HepG2 (cell line): ENCODE measurements around the gene TMEM219. TPM values are rescaled to one million over a fixed set of nuclear protein-coding genes. Genes with fewer than 3 reads are reported as not detected.

Source experiments
- ATRX ChIP-seq: sonication (generic); formaldehyde crosslinking; IDR thresholded peaks from 2 replicates; pipeline ENCODE4 v1.4.0; 2020; ENCODE audit warnings: missing genetic modification reagents, borderline replicate concordance
- IKZF5 ChIP-seq: IDR thresholded peaks from 2 replicates; pipeline ENCODE4 v1.6.1; 2018; ENCODE audit warnings: missing genetic modification reagents, mild to moderate bottlenecking, missing compliant biosample characterization
- JUND ChIP-seq: sonication (generic); formaldehyde crosslinking; IDR thresholded peaks from 2 replicates; pipeline ENCODE4 v1.8.0; 2022; ENCODE audit warnings: mild to moderate bottlenecking, missing genetic modification reagents
- REPIN1 ChIP-seq: sonication (generic); formaldehyde crosslinking; IDR thresholded peaks from 2 replicates; pipeline ENCODE4 v1.8.0; 2022; ENCODE audit warnings: missing genetic modification reagents, low read depth, mild to moderate bottlenecking, borderline replicate concordance
- RXRA ChIP-seq: sonication (generic); formaldehyde crosslinking; IDR thresholded peaks from 2 replicates; pipeline ENCODE4 v1.5.1; 2020; ENCODE audit warnings: missing genetic modification reagents
- SAP130 ChIP-seq: IDR thresholded peaks from 2 replicates; pipeline ENCODE4 v1.6.1; 2016; ENCODE audit warnings: low read depth
- SOX13 ChIP-seq, 3 experiments: fragments of 450-650 bp in 1 of 3; sonication (generic) in 1 of 3; formaldehyde crosslinking in 1 of 3; IDR thresholded peaks in 2 of 3; conservative IDR thresholded peaks in 1 of 3; 2 replicates each; pipeline versions ENCODE4 v1.5.0 to v1.6.1; 2016 to 2020; ENCODE audit warnings: antibody characterized with exemption in 1 of 3, mild to moderate bottlenecking in 1 of 3, missing compliant biosample characterization in 1 of 3, missing genetic modification reagents in 1 of 3, moderate library complexity in 1 of 3
- ZNF24 ChIP-seq: fragments of 450-650 bp; IDR thresholded peaks from 2 replicates; pipeline ENCODE4 v1.6.1; 2017; ENCODE audit warnings: antibody characterized with exemption, mild to moderate bottlenecking
- ZNF350 ChIP-seq: sonication (generic); formaldehyde crosslinking; IDR thresholded peaks from 2 replicates; pipeline ENCODE4 v1.4.0; 2020; ENCODE audit warnings: mild to moderate bottlenecking, low read depth, missing genetic modification reagents, borderline replicate concordance
- ZNF552 ChIP-seq: sonication (generic); formaldehyde crosslinking; IDR thresholded peaks from 2 replicates; pipeline ENCODE4 v1.9.0; 2022; ENCODE audit warnings: missing genetic modification reagents, mild to moderate bottlenecking, borderline replicate concordance
- polyA plus RNA-seq, 8 experiments: library from polyadenylated mRNA; depleted of rRNA in 3 of 8; stranded (reverse) in 7 of 8; unstranded in 1 of 8; fragments of >200 nt; fragmentation: Illumina TruSeq in 4 of 8; extraction: Trizol in 4 of 8; gene quantifications; 2 replicates each; pipeline versions ENCODE4 v1.2.1 to v1.2.3, GENCODE V29; 2011 to 2016; ENCODE audit warnings: low read depth in 4 of 8, missing spikeins in 1 of 8, mixed read lengths in 1 of 8; ENCODE audit not compliant: insufficient read depth in 1 of 8
- total RNA-seq, 5 experiments: library from RNA; depleted of rRNA; stranded (reverse); fragments of >200 nt; fragmentation: Illumina TruSeq; extraction: Trizol; gene quantifications; 2 replicates each; pipeline ENCODE4 v1.2.3, GENCODE V29; 2016; ENCODE audit warnings: low read depth in 1 of 5
- TF ChIP-seq, protein P1 (sequence below): sonication (generic); formaldehyde crosslinking; IDR thresholded peaks from 2 replicates; pipeline ENCODE4 v1.9.0; 2021; ENCODE audit warnings: mild to moderate bottlenecking, missing genetic modification reagents
- TF ChIP-seq, protein P2 (sequence below): sonication (generic); formaldehyde crosslinking; IDR thresholded peaks from 2 replicates; pipeline ENCODE4 v1.5.1; 2020; ENCODE audit warnings: missing genetic modification reagents, mild to moderate bottlenecking, borderline replicate concordance

TMEM219 gene
- total and polyA plus RNA-seq, 2 of the 13 experiments (the other 11 are each of a cell fraction or from before 2014, with no cell fraction given): 105 to 115 TPM

DNA sequence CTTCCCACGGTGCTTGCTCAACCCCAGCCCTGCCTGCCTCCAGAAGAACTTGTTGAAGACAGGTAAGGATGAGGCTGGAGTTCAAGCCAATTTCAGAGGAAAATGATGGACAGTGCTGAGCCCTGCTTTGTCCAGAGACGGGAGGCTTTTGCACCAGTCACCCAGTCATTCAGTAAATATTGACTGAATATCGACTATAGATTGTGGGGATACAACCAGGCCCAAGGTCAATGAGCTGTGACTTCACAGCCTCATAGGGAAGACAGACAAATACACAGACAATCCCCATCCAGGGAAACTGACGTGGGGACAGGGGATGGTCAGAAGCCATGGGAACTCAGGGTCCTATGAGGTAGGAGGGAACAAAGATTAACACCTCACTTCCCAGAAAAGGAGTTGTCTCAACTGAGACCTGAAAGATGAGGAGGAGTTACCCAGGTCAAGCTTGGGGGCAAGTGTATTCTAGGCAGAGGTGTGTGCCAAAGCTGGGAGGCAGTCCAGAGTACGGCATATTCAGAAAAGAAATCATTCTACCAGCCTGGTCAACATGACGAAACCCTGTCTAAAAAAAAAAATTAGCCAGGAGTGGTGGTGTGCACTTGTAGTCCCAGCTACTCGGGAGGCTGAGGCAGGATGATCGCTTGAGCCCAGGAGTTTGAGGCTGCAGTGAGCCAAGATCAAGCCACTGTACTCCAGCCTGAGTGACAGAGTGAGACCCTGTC lies 54.8 kb downstream of the TMEM219 start (continued):
- TF ChIP-seq, protein P1, sequence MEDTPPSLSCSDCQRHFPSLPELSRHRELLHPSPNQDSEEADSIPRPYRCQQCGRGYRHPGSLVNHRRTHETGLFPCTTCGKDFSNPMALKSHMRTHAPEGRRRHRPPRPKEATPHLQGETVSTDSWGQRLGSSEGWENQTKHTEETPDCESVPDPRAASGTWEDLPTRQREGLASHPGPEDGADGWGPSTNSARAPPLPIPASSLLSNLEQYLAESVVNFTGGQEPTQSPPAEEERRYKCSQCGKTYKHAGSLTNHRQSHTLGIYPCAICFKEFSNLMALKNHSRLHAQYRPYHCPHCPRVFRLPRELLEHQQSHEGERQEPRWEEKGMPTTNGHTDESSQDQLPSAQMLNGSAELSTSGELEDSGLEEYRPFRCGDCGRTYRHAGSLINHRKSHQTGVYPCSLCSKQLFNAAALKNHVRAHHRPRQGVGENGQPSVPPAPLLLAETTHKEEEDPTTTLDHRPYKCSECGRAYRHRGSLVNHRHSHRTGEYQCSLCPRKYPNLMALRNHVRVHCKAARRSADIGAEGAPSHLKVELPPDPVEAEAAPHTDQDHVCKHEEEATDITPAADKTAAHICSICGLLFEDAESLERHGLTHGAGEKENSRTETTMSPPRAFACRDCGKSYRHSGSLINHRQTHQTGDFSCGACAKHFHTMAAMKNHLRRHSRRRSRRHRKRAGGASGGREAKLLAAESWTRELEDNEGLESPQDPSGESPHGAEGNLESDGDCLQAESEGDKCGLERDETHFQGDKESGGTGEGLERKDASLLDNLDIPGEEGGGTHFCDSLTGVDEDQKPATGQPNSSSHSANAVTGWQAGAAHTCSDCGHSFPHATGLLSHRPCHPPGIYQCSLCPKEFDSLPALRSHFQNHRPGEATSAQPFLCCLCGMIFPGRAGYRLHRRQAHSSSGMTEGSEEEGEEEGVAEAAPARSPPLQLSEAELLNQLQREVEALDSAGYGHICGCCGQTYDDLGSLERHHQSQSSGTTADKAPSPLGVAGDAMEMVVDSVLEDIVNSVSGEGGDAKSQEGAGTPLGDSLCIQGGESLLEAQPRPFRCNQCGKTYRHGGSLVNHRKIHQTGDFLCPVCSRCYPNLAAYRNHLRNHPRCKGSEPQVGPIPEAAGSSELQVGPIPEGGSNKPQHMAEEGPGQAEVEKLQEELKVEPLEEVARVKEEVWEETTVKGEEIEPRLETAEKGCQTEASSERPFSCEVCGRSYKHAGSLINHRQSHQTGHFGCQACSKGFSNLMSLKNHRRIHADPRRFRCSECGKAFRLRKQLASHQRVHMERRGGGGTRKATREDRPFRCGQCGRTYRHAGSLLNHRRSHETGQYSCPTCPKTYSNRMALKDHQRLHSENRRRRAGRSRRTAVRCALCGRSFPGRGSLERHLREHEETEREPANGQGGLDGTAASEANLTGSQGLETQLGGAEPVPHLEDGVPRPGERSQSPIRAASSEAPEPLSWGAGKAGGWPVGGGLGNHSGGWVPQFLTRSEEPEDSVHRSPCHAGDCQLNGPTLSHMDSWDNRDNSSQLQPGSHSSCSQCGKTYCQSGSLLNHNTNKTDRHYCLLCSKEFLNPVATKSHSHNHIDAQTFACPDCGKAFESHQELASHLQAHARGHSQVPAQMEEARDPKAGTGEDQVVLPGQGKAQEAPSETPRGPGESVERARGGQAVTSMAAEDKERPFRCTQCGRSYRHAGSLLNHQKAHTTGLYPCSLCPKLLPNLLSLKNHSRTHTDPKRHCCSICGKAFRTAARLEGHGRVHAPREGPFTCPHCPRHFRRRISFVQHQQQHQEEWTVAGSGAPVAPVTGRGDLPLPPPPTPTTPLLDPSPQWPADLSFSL (CRISPR knock-in tag): no peak
- TF ChIP-seq ZNF350 (CRISPR knock-in tag) (peak; percentile 24; the same call in 1 of the 2 replicates), ZNF552 (CRISPR knock-in tag) (no peak), ZNF24 (no peak), SOX13 (IDR thresholded peaks at IDR 0.05) (no peak), SOX13 (CRISPR knock-in tag; conservative IDR thresholded peaks at IDR 0.05 in 1 of 2, IDR thresholded peaks at IDR 0.05 in 1 of 2) (peak in 1 of 2 experiments; percentile 36; a peak in 1 of 4 replicates), ATRX (CRISPR knock-in tag) (no peak), SAP130 (CRISPR knock-in tag) (peak; percentile 49; the same call in 1 of the 2 replicates), IKZF5 (CRISPR knock-in tag) (peak; percentile 57; the same call in 1 of the 2 replicates), REPIN1 (CRISPR knock-in tag) (no peak), RXRA (CRISPR knock-in tag) (no peak), JUND (CRISPR knock-in tag) (0 out of 2 replicates have a peak, but pooled peaks have one; percentile 44)
- TF ChIP-seq, protein P2, sequence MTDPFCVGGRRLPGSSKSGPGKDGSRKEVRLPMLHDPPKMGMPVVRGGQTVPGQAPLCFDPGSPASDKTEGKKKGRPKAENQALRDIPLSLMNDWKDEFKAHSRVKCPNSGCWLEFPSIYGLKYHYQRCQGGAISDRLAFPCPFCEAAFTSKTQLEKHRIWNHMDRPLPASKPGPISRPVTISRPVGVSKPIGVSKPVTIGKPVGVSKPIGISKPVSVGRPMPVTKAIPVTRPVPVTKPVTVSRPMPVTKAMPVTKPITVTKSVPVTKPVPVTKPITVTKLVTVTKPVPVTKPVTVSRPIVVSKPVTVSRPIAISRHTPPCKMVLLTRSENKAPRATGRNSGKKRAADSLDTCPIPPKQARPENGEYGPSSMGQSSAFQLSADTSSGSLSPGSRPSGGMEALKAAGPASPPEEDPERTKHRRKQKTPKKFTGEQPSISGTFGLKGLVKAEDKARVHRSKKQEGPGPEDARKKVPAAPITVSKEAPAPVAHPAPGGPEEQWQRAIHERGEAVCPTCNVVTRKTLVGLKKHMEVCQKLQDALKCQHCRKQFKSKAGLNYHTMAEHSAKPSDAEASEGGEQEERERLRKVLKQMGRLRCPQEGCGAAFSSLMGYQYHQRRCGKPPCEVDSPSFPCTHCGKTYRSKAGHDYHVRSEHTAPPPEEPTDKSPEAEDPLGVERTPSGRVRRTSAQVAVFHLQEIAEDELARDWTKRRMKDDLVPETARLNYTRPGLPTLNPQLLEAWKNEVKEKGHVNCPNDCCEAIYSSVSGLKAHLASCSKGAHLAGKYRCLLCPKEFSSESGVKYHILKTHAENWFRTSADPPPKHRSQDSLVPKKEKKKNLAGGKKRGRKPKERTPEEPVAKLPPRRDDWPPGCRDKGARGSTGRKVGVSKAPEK (CRISPR knock-in tag): 0 out of 2 replicates have a peak, but pooled peaks have one; percentile 34
